Measurements from ENCODE around the gene NAALADL1. TPM values are rescaled to one million over a fixed set of nuclear protein-coding genes. Genes with fewer than 3 reads are reported as not detected.

Gene NAALADL1
- total RNA-seq, 1 donor from 2014 or later = not detected

DNA sequence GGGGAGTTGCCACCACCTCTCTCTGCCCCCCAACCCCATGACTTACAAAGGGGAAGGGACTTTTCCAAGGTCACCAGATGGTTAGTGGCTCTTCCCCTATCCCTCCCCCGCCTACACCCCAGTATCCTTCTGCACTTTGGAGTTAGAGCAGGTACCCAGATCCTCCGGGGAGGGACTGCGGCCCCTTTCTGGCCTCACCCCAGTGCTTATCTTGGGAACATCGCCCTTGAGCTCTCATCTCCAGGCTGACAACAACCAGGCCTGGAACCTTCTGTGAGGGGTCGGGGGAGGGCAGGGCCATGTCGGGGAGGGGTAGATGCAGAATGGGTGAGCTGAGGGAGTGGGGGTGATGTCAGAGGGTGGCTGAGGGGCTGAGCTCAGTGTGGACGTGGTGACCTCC, 7.5 kb upstream of the NAALADL1 start:
- H3K4me1 Mint-ChIP-seq (ENCODE audit: unreplicated experiment) = no peaks in the 10 kb centered on the region

GRCh38 chr11:65064847-65065240, 6.5 kb upstream of the NAALADL1 start:
- H3K9me3 Mint-ChIP-seq (ENCODE audit: unreplicated experiment) = no peaks in the 10 kb centered on the region
- H3K27me3 Mint-ChIP-seq (ENCODE audit: unreplicated experiment) = no peaks in the 10 kb centered on the region

More for the DNA sequence above, 7.5 kb upstream of the NAALADL1 start:
- Mint-ChIP-seq H3K27ac (ENCODE audit: unreplicated experiment) (no peak overlapping the region), H3K4me3 (ENCODE audit: unreplicated experiment) (no peak overlapping the region), H3K27me3 (ENCODE audit: unreplicated experiment) (no peaks in the 10 kb centered on the region), H3K36me3 (ENCODE audit: unreplicated experiment) (no peaks in the 10 kb centered on the region), H3K9me3 (ENCODE audit: unreplicated experiment) (no peaks in the 10 kb centered on the region)
- TF ChIP-seq, protein P1, sequence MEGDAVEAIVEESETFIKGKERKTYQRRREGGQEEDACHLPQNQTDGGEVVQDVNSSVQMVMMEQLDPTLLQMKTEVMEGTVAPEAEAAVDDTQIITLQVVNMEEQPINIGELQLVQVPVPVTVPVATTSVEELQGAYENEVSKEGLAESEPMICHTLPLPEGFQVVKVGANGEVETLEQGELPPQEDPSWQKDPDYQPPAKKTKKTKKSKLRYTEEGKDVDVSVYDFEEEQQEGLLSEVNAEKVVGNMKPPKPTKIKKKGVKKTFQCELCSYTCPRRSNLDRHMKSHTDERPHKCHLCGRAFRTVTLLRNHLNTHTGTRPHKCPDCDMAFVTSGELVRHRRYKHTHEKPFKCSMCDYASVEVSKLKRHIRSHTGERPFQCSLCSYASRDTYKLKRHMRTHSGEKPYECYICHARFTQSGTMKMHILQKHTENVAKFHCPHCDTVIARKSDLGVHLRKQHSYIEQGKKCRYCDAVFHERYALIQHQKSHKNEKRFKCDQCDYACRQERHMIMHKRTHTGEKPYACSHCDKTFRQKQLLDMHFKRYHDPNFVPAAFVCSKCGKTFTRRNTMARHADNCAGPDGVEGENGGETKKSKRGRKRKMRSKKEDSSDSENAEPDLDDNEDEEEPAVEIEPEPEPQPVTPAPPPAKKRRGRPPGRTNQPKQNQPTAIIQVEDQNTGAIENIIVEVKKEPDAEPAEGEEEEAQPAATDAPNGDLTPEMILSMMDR (IDR thresholded peaks at IDR 0.05) = no peak
- no peak for DNase-seq (ENCODE audit: extremely low spot score, unreplicated experiment)

DNA sequence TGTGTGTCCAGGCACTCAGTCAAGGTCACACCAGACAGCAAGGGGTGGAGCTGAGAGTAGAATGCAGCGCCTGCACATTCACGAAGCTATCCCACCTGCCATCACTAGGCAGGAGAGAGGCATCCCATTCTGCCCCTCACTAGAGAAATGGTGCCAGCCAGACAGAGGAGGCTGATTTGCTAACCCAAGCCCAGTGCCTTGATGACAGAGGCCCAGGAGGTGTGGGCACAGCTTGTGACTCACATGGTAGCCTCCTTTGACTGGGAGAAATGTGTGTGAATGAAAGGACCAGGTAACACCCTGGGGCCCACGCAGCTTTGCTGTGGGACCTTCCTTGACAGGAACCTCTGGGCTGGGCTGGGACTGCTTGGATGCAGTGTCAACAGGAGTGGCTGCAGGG, 5.2 kb upstream of the NAALADL1 start:
- H3K27ac Mint-ChIP-seq (ENCODE audit: unreplicated experiment) = no peak overlapping the region
- H3K27me3 Mint-ChIP-seq (ENCODE audit: unreplicated experiment) = no peaks in the 10 kb centered on the region
- H3K4me3 Mint-ChIP-seq (ENCODE audit: unreplicated experiment) = no peak overlapping the region
- no peaks in the 10 kb centered on the region for H3K4me1 Mint-ChIP-seq (ENCODE audit: unreplicated experiment)
- DNase-seq (ENCODE audit: extremely low spot score, unreplicated experiment) = no peak
- no peaks in the 10 kb centered on the region for H3K36me3 Mint-ChIP-seq (ENCODE audit: unreplicated experiment)
- no peaks in the 10 kb centered on the region for H3K9me3 Mint-ChIP-seq (ENCODE audit: unreplicated experiment)
- TF ChIP-seq, protein P1 (IDR thresholded peaks at IDR 0.05) = no peak

More at GRCh38 chr11:65064847-65065240, 6.5 kb upstream of the NAALADL1 start:
- Mint-ChIP-seq H3K36me3 (ENCODE audit: unreplicated experiment) (no peaks in the 10 kb centered on the region), H3K4me3 (ENCODE audit: unreplicated experiment) (no peak overlapping the region), H3K4me1 (ENCODE audit: unreplicated experiment) (no peaks in the 10 kb centered on the region), H3K27ac (ENCODE audit: unreplicated experiment) (no peak overlapping the region)
- TF ChIP-seq, protein P1 (IDR thresholded peaks at IDR 0.05) = no peak
- DNase-seq (ENCODE audit: extremely low spot score, unreplicated experiment) = no peak

DNA sequence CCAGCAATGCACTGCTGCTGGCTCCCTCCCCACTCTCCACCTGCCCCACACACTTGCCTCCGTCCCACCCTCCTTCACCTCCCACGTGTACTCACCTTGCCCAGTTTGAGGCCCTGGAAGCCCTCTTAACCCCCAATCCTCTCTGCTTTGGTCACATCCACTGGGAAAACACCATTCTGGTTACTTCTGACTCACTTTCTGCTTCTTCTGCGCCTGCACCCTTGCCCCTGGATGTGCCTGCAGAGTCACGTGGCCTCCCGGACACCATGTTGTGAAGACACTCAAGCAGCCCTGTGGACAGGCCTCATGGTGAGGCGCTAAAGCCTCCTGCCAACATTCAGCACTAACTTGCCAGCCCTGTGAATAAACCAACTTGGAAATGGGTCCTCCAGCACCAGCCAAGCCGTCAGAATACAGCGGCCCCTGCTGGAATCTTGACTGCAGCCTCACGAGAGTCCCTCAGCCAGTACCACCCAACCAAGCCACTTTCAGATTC, 2.6 kb upstream of the NAALADL1 start:
- Mint-ChIP-seq H3K27me3 (ENCODE audit: unreplicated experiment) (no peaks in the 10 kb centered on the region), H3K4me1 (ENCODE audit: unreplicated experiment) (no peaks in the 10 kb centered on the region), H3K36me3 (ENCODE audit: unreplicated experiment) (no peaks in the 10 kb centered on the region), H3K27ac (ENCODE audit: unreplicated experiment) (no peak overlapping the region), H3K9me3 (ENCODE audit: unreplicated experiment) (no peaks in the 10 kb centered on the region), H3K4me3 (ENCODE audit: unreplicated experiment) (no peak overlapping the region)
- TF ChIP-seq, protein P1 (IDR thresholded peaks at IDR 0.05) = peak; percentile 27
- no peak for DNase-seq (ENCODE audit: extremely low spot score, unreplicated experiment)

DNA sequence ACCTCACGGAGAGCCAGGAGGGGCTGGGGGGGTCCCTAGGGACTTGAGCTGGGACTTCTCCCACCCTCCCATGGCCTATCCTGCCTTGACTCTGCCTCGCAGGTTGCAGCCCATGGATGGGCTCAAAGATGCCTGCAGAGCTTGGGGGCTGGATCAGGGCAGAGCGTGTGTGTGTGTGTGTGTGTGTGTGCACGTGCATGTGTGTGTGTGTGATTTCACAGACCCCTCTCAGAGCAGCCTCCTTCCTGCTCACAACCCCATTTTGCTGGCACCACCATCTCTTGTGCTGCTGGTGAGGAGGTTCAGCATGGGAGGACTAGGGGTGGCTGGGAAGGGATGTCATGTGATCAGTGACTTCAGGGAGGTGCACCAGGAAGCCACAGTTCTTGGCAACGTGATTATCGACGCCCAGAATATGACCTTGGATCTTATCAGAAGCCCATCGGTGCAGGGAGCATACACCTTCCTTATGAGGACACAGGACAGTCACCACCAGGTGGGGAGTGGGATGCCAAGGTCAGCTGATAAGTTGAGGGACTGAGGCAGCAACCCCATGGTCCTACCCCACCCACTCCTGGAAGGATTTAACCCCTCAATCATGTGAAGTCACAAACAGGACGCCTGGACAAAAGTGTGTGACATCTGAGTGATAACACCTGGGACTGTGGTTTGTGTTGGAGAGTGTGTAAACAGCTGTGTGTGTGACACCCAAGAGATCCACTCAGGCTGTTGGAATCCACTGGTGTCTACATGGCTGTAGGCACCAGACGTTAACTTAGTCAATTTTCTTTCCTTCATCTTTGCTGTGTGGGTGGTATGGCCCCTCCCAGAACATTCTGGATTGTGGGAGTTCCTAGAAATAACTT, 1.8 kb upstream of the NAALADL1 start:
- Mint-ChIP-seq H3K4me3 (ENCODE audit: unreplicated experiment) (no peak overlapping the region), H3K9me3 (ENCODE audit: unreplicated experiment) (no peaks in the 10 kb centered on the region), H3K27me3 (ENCODE audit: unreplicated experiment) (no peaks in the 10 kb centered on the region), H3K36me3 (ENCODE audit: unreplicated experiment) (no peaks in the 10 kb centered on the region), H3K27ac (ENCODE audit: unreplicated experiment) (no peak overlapping the region), H3K4me1 (ENCODE audit: unreplicated experiment) (no peaks in the 10 kb centered on the region)
- DNase-seq (ENCODE audit: extremely low spot score, unreplicated experiment) = no peak
- TF ChIP-seq, protein P1 (IDR thresholded peaks at IDR 0.05) = no peak

Data from osteocyte (in vitro differentiated cells).